ENCODE results near the gene BCORL1.
A peak's percentile ranks its signal among the peaks of the same experiment; 100 is the strongest.

Gene BCORL1

GRCh38 chrX:130060122-130061069 is 78.0 kb downstream of the BCORL1 start:
- DNase-seq (ENCODE audit: low read depth), result peak; percentile 68

DNA sequence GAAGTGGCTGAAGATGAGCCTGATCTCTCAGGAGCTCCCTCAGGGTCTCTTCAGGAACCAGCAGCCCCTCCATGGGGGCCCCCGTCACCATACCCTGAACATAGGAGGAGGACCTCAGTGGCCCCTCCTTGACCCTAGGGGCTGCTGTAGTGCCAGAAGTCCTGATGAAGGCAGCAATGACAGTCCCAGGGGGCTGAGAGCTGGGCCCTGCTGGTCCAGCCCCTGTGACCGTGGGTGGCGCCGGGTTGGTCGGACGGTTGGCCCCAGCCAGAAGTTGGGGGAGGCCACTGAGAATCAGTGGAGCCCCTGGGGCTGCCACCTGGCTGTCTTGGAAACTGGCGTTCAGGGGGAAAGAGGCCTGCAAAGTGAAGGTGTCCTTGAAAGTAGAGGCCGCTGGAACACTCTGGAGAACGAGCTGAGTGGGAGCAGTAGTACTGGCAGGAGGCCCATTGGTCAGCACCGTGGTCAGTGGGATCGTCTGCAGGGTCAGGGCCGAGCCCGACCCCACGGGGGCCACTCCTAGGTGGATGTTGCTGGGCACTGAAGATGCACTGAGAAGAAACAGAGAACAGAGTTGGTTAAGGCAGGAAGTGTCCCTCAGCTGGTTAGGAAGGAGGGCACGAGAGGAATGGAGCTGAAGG is 84.7 kb downstream of the BCORL1 start:
- no peak for DNase-seq (ENCODE audit: low read depth)

- DNase-seq (ENCODE audit: low read depth), result no peak
Observed at GRCh38 chrX:130071611-130072344, 89.3 kb downstream of the BCORL1 start.

DNA sequence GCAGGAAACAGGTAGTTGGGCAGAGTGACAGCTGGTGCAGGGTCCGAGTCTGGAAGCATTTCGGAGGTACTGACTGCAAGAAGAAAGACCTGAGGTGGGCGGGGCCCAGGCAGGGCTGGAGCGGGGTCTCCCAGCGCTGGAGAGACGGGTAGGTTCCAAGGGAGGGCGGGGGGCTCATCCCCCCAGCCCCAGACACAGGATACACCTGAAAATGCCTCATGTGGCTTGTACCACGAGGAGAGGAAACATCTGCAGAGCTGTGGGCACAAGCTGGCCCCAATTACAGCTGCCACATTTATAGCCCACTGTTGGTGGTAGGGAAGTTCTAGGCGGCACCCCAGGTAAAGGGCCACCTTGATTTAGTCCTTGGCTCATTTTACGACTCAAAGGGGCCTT is 89.9 kb downstream of the BCORL1 start:
- no peak for DNase-seq (ENCODE audit: low read depth)

DNA sequence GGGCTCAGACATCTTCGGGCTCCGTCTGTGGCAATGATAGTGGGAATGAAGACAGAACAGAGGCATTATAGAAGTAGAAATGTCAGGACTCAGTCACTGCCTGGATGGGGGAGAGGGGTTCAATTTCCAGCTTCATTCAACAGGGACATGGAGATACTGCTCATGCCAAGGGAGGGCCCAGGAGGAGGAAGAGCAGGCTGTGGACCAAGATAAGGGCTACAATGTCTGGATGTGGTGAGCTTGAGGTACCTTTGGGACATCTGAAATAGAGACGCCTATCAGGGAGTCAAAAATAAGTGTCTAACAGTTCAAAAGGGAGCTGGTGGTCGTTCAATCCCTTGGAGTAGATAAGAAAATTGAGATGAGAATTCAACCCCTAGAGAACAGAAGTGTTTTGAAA is 93.3 kb downstream of the BCORL1 start:
- no peak for DNase-seq (ENCODE audit: low read depth)

GRCh38 chrX:130079824-130080406 is 97.5 kb downstream of the BCORL1 start:
- DNase-seq (ENCODE audit: low read depth), result no peak

DNA sequence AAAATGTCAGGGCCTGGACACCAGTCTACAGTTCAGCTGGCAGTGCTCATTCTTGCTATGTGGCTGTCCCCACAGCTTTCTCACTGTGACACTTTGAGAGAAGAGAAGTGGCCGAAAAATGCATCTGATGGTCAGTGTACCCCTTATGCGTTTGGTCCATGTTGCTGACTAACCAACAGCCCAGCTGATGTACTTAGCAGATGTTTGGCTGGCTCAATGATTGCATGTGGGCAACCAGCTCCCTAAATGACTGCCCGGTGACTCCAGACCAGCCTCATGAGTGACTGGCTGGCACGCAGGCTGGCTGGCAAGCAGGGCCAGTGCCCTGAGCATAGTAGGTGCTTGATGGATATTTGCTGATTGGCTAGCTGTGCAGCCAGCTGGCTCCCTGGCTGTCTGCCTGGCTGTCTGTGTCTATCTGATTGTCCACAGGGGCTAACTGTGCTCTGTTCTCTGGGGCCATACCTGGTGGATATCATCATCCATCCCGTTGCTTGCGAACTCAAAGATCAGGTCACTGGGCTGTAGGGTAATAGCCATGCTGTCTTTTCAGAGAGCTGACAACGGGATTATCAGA is 98.4 kb downstream of the BCORL1 start:
- no peak for DNase-seq (ENCODE audit: low read depth)

DNA sequence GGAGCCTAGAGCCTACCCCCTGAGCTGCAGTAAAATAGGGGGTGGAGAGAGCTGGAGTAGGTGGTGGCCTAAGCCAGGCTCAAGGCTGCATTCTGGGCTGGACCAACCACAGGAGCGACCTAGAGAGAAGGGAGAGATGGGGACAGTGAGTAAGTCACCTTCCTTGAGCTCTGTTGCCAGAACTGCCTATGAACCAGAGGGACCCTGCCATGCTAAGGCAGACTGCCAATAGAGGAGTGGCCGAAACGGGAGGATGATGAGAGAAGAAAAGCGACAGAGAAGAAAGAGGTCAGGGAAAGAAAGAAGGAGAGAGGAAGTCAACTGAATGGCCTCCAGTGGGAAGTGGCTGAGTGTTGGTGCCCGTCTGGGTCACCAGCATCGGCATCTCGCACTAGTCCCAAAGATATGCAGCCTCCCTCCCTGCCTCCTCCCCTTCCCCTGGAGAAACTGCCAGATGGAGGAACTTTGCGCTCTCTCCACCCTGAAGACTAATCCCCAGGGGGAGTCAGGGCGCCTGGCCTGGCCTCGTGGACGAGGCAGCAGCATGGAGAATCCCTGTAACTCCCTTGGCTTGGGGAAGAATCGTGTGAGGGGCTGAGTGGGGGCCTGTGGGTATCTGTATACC is 99.1 kb downstream of the BCORL1 start:
- no peak for DNase-seq (ENCODE audit: low read depth)

DNA sequence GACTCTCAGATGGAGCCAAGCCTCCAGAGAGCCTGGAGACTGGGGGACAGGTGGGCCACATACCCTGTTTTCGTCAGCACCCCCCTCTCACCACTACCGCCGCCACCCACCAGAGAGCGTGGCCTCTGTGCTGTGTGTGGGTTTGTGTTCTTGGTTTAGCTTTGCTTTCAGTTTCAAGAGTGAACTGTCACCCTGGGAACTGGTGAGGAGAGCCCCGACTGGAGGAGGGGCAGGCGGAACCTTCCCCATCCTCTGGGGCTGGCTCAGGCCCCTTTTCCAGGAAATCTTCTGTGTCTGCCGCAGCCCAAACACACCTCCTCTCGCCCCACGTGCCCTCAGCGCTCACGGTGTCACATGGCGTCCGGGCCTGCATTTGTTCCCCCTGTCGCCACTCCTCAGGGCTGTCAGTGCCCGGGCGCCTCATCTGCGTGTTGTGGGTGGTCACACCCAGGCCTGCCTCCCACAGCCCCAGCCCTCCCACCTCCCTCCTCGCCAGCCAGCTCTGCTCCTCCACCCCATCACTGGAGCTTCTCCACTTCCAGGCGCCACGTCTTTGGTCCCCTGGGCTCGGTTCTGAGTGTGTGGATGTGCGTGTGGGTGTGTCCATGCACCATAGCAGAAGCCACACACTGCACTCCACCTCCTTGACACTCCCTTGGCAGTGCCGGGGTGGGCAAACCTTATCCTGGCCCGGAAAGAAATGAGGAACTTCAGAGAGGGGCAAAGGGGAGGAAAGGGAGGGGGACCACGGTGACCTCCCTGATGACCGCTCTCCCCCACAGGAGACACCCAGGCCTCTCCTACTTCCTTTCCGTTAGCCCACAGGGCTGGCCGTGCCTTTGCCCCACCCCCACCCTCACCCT is 100.0 kb downstream of the BCORL1 start:
- DNase-seq (ENCODE audit: low read depth), result peak; percentile 56

GRCh38 chrX:130083107-130083490 is 100.7 kb downstream of the BCORL1 start:
- DNase-seq (ENCODE audit: low read depth), result no peak

GRCh38 chrX:130083656-130084382 is 101.4 kb downstream of the BCORL1 start:
- no peak for DNase-seq (ENCODE audit: low read depth)

- no peak for DNase-seq (ENCODE audit: low read depth)
Observed at GRCh38 chrX:130084631-130085237, 102.3 kb downstream of the BCORL1 start.

DNA sequence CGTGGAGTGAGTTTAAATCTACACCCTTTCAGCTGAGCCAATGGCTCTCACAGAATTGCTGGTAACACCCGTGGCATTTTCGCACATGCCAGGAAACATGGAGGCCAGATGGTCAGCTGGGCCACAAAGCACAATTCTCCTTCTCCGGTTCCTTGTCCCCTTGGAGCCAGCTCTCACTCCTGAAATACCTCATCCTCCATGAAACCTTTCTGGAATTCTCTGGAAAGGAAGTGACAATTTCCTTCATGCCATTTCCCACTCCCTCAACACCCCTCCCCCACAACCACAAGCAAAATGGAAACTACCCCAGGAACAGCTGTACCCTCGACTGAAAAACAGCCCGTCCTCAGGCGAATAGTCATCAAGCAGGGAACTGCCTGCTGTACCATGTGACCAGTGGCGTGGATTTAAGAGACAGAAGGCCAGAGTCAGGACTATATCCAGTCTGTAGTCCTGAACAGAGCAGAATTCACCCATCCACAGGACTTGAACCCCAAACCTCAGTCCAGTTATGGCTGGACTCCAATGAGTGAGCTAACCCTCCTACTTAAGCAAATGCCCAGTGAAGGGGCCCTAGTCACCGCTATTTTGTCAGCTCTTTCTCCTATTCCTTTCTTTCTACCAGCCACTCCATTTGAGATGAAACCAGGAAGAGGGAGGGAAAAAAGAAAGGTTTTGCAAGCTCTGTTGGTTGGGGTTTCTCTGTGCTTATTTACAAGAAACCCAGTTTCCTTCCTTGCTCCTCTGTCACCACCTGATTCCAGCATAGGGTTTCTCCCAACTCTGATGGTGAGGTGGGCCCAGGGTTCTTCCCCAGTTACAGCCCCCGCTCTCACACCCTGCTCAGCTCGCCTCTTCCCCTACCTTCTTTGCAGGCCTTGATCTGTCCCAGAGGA is 103.4 kb downstream of the BCORL1 start:
- no peak for DNase-seq (ENCODE audit: low read depth)

- DNase-seq (ENCODE audit: low read depth), result peak; percentile 40
Observed at GRCh38 chrX:130086447-130087206, 104.2 kb downstream of the BCORL1 start.

- no peak for DNase-seq (ENCODE audit: low read depth)
Observed at GRCh38 chrX:130090364-130090763, 107.9 kb downstream of the BCORL1 start.

- peak; percentile 71 for DNase-seq (ENCODE audit: low read depth)
Observed at GRCh38 chrX:130091980-130092522, 109.6 kb downstream of the BCORL1 start.

DNA sequence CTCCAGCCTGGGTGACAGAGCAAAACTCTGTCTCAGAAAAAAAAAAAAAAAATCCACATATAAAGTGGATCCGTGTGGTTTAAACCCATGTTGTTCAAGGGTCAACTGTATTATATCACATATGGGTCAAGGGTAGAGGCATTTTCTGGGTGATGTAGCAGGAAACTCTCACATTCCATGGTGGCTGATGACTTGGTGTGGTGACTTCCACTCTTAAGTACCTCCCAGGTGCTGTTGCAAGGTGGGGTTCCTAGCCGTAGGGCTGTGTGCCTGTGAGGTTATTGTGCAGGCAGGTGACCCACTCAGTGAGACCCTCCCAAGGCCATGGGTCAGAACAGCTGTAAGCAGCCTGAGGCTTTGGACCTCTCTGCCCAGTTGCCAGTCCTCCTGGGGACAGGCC is 110.8 kb downstream of the BCORL1 start:
- DNase-seq (ENCODE audit: low read depth), result no peak

Data from stimulated activated CD8-positive, alpha-beta memory T cell treated with anti-CD3 and anti-CD28 coated beads, Interleukin-12 subunit alpha, Interleukin-12 subunit beta, amount 100 ng/mL, for 4 hours (primary cell).